ENCODE measurements around the gene ASCL2. TPM values are rescaled to one million over a fixed set of nuclear protein-coding genes. Genes with fewer than 3 reads are reported as not detected.
A peak's percentile ranks its signal among the peaks of the same experiment; 100 is the strongest.

Gene ASCL2
- polyA plus RNA-seq, 2 donors = 0.95 to 1.7 TPM

- peaks cover 3 to 16% of the 10 kb centered on the region in 2 donors for H3K4me1 ChIP-seq (ENCODE audit: control insufficient read depth in 2 of 2, insufficient read depth in 2 of 2, low read length in 1 of 2)
- H3K27ac ChIP-seq (ENCODE audit: low read depth in 2 of 2, low read length in 1 of 2) = peak overlapping the region; percentile 86 to 92
- peak overlapping the region in 1 of 2 donors; percentile 5 for H3K4me3 ChIP-seq (ENCODE audit: low read depth in 1 of 2, low read length in 2 of 2)
- 48 to 61% methylated on average over 14 of the region's 14 CpGs for WGBS, 2 donors
- H3K36me3 ChIP-seq (ENCODE audit: control insufficient read depth in 2 of 2, insufficient read depth in 2 of 2, low read length in 1 of 2) = no peaks in the 10 kb centered on the region
- H3K27me3 ChIP-seq (ENCODE audit: control insufficient read depth in 1 of 2, insufficient read depth in 2 of 2, low read length in 2 of 2) = peaks cover 0 to 4% of the 10 kb centered on the region in 2 donors
- no peaks in the 10 kb centered on the region for H3K9me3 ChIP-seq (ENCODE audit: control insufficient read depth in 2 of 2, insufficient read depth in 1 of 2, low read depth in 1 of 2, low read length in 1 of 2)
These were observed 14.0 kb downstream of the ASCL2 start for GRCh38 chr11:2256293-2256913.

GRCh38 chr11:2252018-2252417, 18.4 kb downstream of the ASCL2 start:
- 91 to 97% methylated on average over 6 of the region's 6 CpGs for WGBS, 2 donors
- Histone ChIP-seq H3K27me3 (ENCODE audit: control insufficient read depth in 1 of 2, insufficient read depth in 2 of 2, low read length in 2 of 2) (no peaks in the 10 kb centered on the region), H3K27ac (ENCODE audit: low read depth in 2 of 2, low read length in 1 of 2) (no peak overlapping the region), H3K36me3 (ENCODE audit: control insufficient read depth in 2 of 2, insufficient read depth in 2 of 2, low read length in 1 of 2) (no peaks in the 10 kb centered on the region), H3K4me1 (ENCODE audit: control insufficient read depth in 2 of 2, insufficient read depth in 2 of 2, low read length in 1 of 2) (no peaks in the 10 kb centered on the region), H3K9me3 (ENCODE audit: control insufficient read depth in 2 of 2, insufficient read depth in 1 of 2, low read depth in 1 of 2, low read length in 1 of 2) (no peaks in the 10 kb centered on the region), H3K4me3 (ENCODE audit: low read depth in 1 of 2, low read length in 2 of 2) (no peak overlapping the region)

- Histone ChIP-seq H3K36me3 (ENCODE audit: control insufficient read depth in 2 of 2, insufficient read depth in 2 of 2, low read length in 1 of 2) (no peaks in the 10 kb centered on the region), H3K27me3 (ENCODE audit: control insufficient read depth in 1 of 2, insufficient read depth in 2 of 2, low read length in 2 of 2) (no peaks in the 10 kb centered on the region), H3K9me3 (ENCODE audit: control insufficient read depth in 2 of 2, insufficient read depth in 1 of 2, low read depth in 1 of 2, low read length in 1 of 2) (no peaks in the 10 kb centered on the region), H3K27ac (ENCODE audit: low read depth in 2 of 2, low read length in 1 of 2) (no peak overlapping the region), H3K4me1 (ENCODE audit: control insufficient read depth in 2 of 2, insufficient read depth in 2 of 2, low read length in 1 of 2) (no peaks in the 10 kb centered on the region), H3K4me3 (ENCODE audit: low read depth in 1 of 2, low read length in 2 of 2) (no peak overlapping the region)
- WGBS, 2 donors = 95 to 96% methylated on average over 6 of the region's 6 CpGs
These were observed 19.2 kb downstream of the ASCL2 start for GRCh38 chr11:2251138-2251537.

GRCh38 chr11:2250485-2250884, 19.9 kb downstream of the ASCL2 start:
- Histone ChIP-seq H3K36me3 (ENCODE audit: control insufficient read depth in 2 of 2, insufficient read depth in 2 of 2, low read length in 1 of 2) (no peaks in the 10 kb centered on the region), H3K4me3 (ENCODE audit: low read depth in 1 of 2, low read length in 2 of 2) (no peak overlapping the region), H3K27ac (ENCODE audit: low read depth in 2 of 2, low read length in 1 of 2) (no peak overlapping the region), H3K9me3 (ENCODE audit: control insufficient read depth in 2 of 2, insufficient read depth in 1 of 2, low read depth in 1 of 2, low read length in 1 of 2) (no peaks in the 10 kb centered on the region), H3K4me1 (ENCODE audit: control insufficient read depth in 2 of 2, insufficient read depth in 2 of 2, low read length in 1 of 2) (no peaks in the 10 kb centered on the region), H3K27me3 (ENCODE audit: control insufficient read depth in 1 of 2, insufficient read depth in 2 of 2, low read length in 2 of 2) (no peaks in the 10 kb centered on the region)
- WGBS, 2 donors = 67 to 74% methylated on average over 8 of the region's 8 CpGs

- 79 to 81% methylated on average over 9 of the region's 9 CpGs for WGBS, 2 donors
- Histone ChIP-seq H3K4me1 (ENCODE audit: control insufficient read depth in 2 of 2, insufficient read depth in 2 of 2, low read length in 1 of 2) (no peaks in the 10 kb centered on the region), H3K9me3 (ENCODE audit: control insufficient read depth in 2 of 2, insufficient read depth in 1 of 2, low read depth in 1 of 2, low read length in 1 of 2) (no peaks in the 10 kb centered on the region), H3K36me3 (ENCODE audit: control insufficient read depth in 2 of 2, insufficient read depth in 2 of 2, low read length in 1 of 2) (no peaks in the 10 kb centered on the region), H3K27ac (ENCODE audit: low read depth in 2 of 2, low read length in 1 of 2) (no peak overlapping the region), H3K4me3 (ENCODE audit: low read depth in 1 of 2, low read length in 2 of 2) (no peak overlapping the region), H3K27me3 (ENCODE audit: control insufficient read depth in 1 of 2, insufficient read depth in 2 of 2, low read length in 2 of 2) (no peaks in the 10 kb centered on the region)
These were observed 20.3 kb downstream of the ASCL2 start for GRCh38 chr11:2250041-2250440.

- no peak overlapping the region for H3K4me3 ChIP-seq (ENCODE audit: low read depth in 1 of 2, low read length in 2 of 2)
- 88 to 89% methylated on average over 15 to 20 of the region's 20 CpGs for WGBS, 2 donors
- H3K27ac ChIP-seq (ENCODE audit: low read depth in 2 of 2, low read length in 1 of 2) = no peak overlapping the region
- H3K27me3 ChIP-seq (ENCODE audit: control insufficient read depth in 1 of 2, insufficient read depth in 2 of 2, low read length in 2 of 2) = no peaks in the 10 kb centered on the region
- no peaks in the 10 kb centered on the region for H3K4me1 ChIP-seq (ENCODE audit: control insufficient read depth in 2 of 2, insufficient read depth in 2 of 2, low read length in 1 of 2)
- H3K36me3 ChIP-seq (ENCODE audit: control insufficient read depth in 2 of 2, insufficient read depth in 2 of 2, low read length in 1 of 2) = no peaks in the 10 kb centered on the region
- no peaks in the 10 kb centered on the region for H3K9me3 ChIP-seq (ENCODE audit: control insufficient read depth in 2 of 2, insufficient read depth in 1 of 2, low read depth in 1 of 2, low read length in 1 of 2)
These were observed 21.0 kb downstream of the ASCL2 start for GRCh38 chr11:2249189-2249916.

GRCh38 chr11:2248762-2249161, 21.6 kb downstream of the ASCL2 start:
- Histone ChIP-seq H3K4me3 (ENCODE audit: low read depth in 1 of 2, low read length in 2 of 2) (no peak overlapping the region), H3K9me3 (ENCODE audit: control insufficient read depth in 2 of 2, insufficient read depth in 1 of 2, low read depth in 1 of 2, low read length in 1 of 2) (no peaks in the 10 kb centered on the region), H3K27ac (ENCODE audit: low read depth in 2 of 2, low read length in 1 of 2) (no peak overlapping the region), H3K4me1 (ENCODE audit: control insufficient read depth in 2 of 2, insufficient read depth in 2 of 2, low read length in 1 of 2) (no peaks in the 10 kb centered on the region), H3K27me3 (ENCODE audit: control insufficient read depth in 1 of 2, insufficient read depth in 2 of 2, low read length in 2 of 2) (no peaks in the 10 kb centered on the region), H3K36me3 (ENCODE audit: control insufficient read depth in 2 of 2, insufficient read depth in 2 of 2, low read length in 1 of 2) (no peaks in the 10 kb centered on the region)
- 89 to 96% methylated on average over 7 of the region's 7 CpGs for WGBS, 2 donors

GRCh38 chr11:2248242-2248641, 22.1 kb downstream of the ASCL2 start:
- Histone ChIP-seq H3K36me3 (ENCODE audit: control insufficient read depth in 2 of 2, insufficient read depth in 2 of 2, low read length in 1 of 2) (no peaks in the 10 kb centered on the region), H3K27me3 (ENCODE audit: control insufficient read depth in 1 of 2, insufficient read depth in 2 of 2, low read length in 2 of 2) (no peaks in the 10 kb centered on the region), H3K4me1 (ENCODE audit: control insufficient read depth in 2 of 2, insufficient read depth in 2 of 2, low read length in 1 of 2) (no peaks in the 10 kb centered on the region), H3K27ac (ENCODE audit: low read depth in 2 of 2, low read length in 1 of 2) (no peak overlapping the region), H3K9me3 (ENCODE audit: control insufficient read depth in 2 of 2, insufficient read depth in 1 of 2, low read depth in 1 of 2, low read length in 1 of 2) (no peaks in the 10 kb centered on the region), H3K4me3 (ENCODE audit: low read depth in 1 of 2, low read length in 2 of 2) (no peak overlapping the region)
- 92% methylated on average over 11 of the region's 11 CpGs for WGBS, 2 donors

- no peak overlapping the region for H3K27ac ChIP-seq (ENCODE audit: low read depth in 2 of 2, low read length in 1 of 2)
- 87 to 90% methylated on average over 7 of the region's 7 CpGs for WGBS, 2 donors
- no peaks in the 10 kb centered on the region for H3K4me1 ChIP-seq (ENCODE audit: control insufficient read depth in 2 of 2, insufficient read depth in 2 of 2, low read length in 1 of 2)
- no peak overlapping the region for H3K4me3 ChIP-seq (ENCODE audit: low read depth in 1 of 2, low read length in 2 of 2)
- H3K36me3 ChIP-seq (ENCODE audit: control insufficient read depth in 2 of 2, insufficient read depth in 2 of 2, low read length in 1 of 2) = no peaks in the 10 kb centered on the region
- no peaks in the 10 kb centered on the region for H3K9me3 ChIP-seq (ENCODE audit: control insufficient read depth in 2 of 2, insufficient read depth in 1 of 2, low read depth in 1 of 2, low read length in 1 of 2)
- H3K27me3 ChIP-seq (ENCODE audit: control insufficient read depth in 1 of 2, insufficient read depth in 2 of 2, low read length in 2 of 2) = no peaks in the 10 kb centered on the region
These were observed 22.9 kb downstream of the ASCL2 start for GRCh38 chr11:2247496-2247895.

GRCh38 chr11:2240834-2241233, 29.6 kb downstream of the ASCL2 start:
- WGBS, 2 donors = 73 to 75% methylated on average over 3 of the region's 3 CpGs
- no peak overlapping the region for H3K27ac ChIP-seq (ENCODE audit: low read depth in 2 of 2, low read length in 1 of 2)
- no peaks in the 10 kb centered on the region for H3K9me3 ChIP-seq (ENCODE audit: control insufficient read depth in 2 of 2, insufficient read depth in 1 of 2, low read depth in 1 of 2, low read length in 1 of 2)
- no peaks in the 10 kb centered on the region for H3K36me3 ChIP-seq (ENCODE audit: control insufficient read depth in 2 of 2, insufficient read depth in 2 of 2, low read length in 1 of 2)
- no peaks in the 10 kb centered on the region for H3K27me3 ChIP-seq (ENCODE audit: control insufficient read depth in 1 of 2, insufficient read depth in 2 of 2, low read length in 2 of 2)
- H3K4me1 ChIP-seq (ENCODE audit: control insufficient read depth in 2 of 2, insufficient read depth in 2 of 2, low read length in 1 of 2) = no peaks in the 10 kb centered on the region
- H3K4me3 ChIP-seq (ENCODE audit: low read depth in 1 of 2, low read length in 2 of 2) = no peak overlapping the region
